Measurements from ENCODE around the gene CCT2. TPM values are rescaled to one million over a fixed set of nuclear protein-coding genes. Genes with fewer than 3 reads are reported as not detected.
"Not testable (repeated sequence)": the region's sequence is repeated elsewhere in the genome, so short reads cannot be mapped to it uniquely, and the experiment has no call there.

Gene CCT2
- total RNA-seq, 4 donors from 2014 or later = 49.4 to 86.4 (median 61.1) TPM

DNA sequence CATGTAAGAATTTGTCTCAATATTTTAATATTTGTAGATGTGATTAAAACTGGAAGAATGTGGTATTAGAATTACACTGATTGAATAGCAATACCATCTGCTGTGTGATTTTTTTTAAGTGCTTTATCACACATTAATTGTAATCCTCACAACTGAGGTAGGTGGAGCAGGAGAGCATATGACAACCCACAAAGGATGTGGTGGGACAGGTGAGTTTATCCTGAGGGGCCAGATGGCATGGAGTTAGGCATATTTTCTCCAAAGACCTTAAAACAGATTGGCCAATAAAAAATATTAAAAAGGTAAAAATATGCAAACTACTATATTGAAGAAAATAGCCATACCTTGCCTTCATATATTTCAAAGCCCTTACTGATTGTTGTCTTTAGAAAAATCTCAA lies 17.7 kb downstream of the CCT2 start:
- DNase-seq (ENCODE audit: low spot score in 2 of 2) = no peak
- intact Hi-C loops (cut with DNase I; ENCODE audit: low total_unique reads) = no loop called here
- H3K4me3 ChIP-seq (ENCODE audit: low read depth, poor library complexity, severe bottlenecking) = no peak overlapping the region
- TF ChIP-seq POLR2A (IDR thresholded peaks at IDR 0.05) = no peak
- TF ChIP-seq, protein P1, sequence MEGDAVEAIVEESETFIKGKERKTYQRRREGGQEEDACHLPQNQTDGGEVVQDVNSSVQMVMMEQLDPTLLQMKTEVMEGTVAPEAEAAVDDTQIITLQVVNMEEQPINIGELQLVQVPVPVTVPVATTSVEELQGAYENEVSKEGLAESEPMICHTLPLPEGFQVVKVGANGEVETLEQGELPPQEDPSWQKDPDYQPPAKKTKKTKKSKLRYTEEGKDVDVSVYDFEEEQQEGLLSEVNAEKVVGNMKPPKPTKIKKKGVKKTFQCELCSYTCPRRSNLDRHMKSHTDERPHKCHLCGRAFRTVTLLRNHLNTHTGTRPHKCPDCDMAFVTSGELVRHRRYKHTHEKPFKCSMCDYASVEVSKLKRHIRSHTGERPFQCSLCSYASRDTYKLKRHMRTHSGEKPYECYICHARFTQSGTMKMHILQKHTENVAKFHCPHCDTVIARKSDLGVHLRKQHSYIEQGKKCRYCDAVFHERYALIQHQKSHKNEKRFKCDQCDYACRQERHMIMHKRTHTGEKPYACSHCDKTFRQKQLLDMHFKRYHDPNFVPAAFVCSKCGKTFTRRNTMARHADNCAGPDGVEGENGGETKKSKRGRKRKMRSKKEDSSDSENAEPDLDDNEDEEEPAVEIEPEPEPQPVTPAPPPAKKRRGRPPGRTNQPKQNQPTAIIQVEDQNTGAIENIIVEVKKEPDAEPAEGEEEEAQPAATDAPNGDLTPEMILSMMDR (IDR thresholded peaks at IDR 0.05) = no peak

GRCh38 chr12:69603556-69603955 lies 18.3 kb downstream of the CCT2 start:
- intact Hi-C loops (cut with DNase I; ENCODE audit: low total_unique reads); H3K4me3 ChIP-seq (ENCODE audit: low read depth, poor library complexity, severe bottlenecking); DNase-seq (ENCODE audit: low spot score in 2 of 2): not testable (repeated sequence)
- WGBS, 2 donors = 95 to 99% methylated on average over 6 of the region's 6 CpGs

DNA sequence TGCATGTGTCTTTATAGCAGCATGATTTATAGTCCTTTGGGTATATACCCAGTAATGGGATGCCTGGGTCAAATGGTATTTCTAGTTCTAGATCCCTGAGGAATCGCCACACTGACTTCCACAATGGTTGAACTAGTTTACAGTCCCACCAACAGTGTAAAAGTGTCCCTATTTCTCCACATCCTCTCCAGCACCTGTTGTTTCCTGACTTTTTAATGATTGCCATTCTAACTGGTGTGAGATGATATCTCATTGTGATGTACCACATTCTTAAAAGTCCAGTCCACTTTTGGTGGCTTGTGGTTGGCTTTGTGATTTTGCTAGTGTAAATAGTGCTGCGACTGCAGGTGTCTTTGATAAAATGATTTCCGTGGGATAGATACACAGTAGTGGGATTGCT lies 19.0 kb downstream of the CCT2 start:
- intact Hi-C loops (cut with DNase I; ENCODE audit: low total_unique reads); H3K4me3 ChIP-seq (ENCODE audit: low read depth, poor library complexity, severe bottlenecking); DNase-seq (ENCODE audit: low spot score in 2 of 2): not testable (repeated sequence)
- 88 to 89% methylated on average over 2 to 3 of the region's 3 CpGs for WGBS, 2 donors

- WGBS, 2 donors = 56 to 57% methylated on average over 2 of the region's 2 CpGs
- no peak overlapping the region for H3K4me3 ChIP-seq (ENCODE audit: low read depth, poor library complexity, severe bottlenecking)
- TF ChIP-seq, protein P1 (IDR thresholded peaks at IDR 0.05) = no peak
- no peak for TF ChIP-seq POLR2A (IDR thresholded peaks at IDR 0.05)
- DNase-seq (ENCODE audit: low spot score in 2 of 2) = no peak
- intact Hi-C loops (cut with DNase I; ENCODE audit: low total_unique reads) = no loop called here
Measured at GRCh38 chr12:69608114-69608513, 22.9 kb downstream of the CCT2 start.

GRCh38 chr12:69610126-69610525 lies 24.9 kb downstream of the CCT2 start:
- DNase-seq (ENCODE audit: low spot score in 2 of 2) = no peak
- H3K4me3 ChIP-seq (ENCODE audit: low read depth, poor library complexity, severe bottlenecking) = no peak overlapping the region
- intact Hi-C loops (cut with DNase I; ENCODE audit: low total_unique reads) = no loop called here
- TF ChIP-seq, protein P1 (IDR thresholded peaks at IDR 0.05) = no peak
- no peak for TF ChIP-seq POLR2A (IDR thresholded peaks at IDR 0.05)
- WGBS, 2 donors = 88 to 98% methylated on average over 14 to 15 of the region's 15 CpGs

- TF ChIP-seq POLR2A (IDR thresholded peaks at IDR 0.05) = no peak
- TF ChIP-seq, protein P1 (IDR thresholded peaks at IDR 0.05) = no peak
- H3K4me3 ChIP-seq (ENCODE audit: low read depth, poor library complexity, severe bottlenecking) = no peak within 1 kb of the TSS
- intact Hi-C loops (cut with DNase I; ENCODE audit: low total_unique reads) = no loop called here
- DNase-seq (ENCODE audit: low spot score in 2 of 2) = no peak
- WGBS, 2 donors = 93 to 98% methylated on average over 11 of the region's 11 CpGs
Measured at GRCh38 chr12:69610729-69611128, 25.5 kb downstream of the CCT2 start, which contains the start of gene LRRC10. Gene LRRC10 (minus strand): TSS chr12:69610907. CDS start chr12:69610838, 69 bp downstream.

DNA sequence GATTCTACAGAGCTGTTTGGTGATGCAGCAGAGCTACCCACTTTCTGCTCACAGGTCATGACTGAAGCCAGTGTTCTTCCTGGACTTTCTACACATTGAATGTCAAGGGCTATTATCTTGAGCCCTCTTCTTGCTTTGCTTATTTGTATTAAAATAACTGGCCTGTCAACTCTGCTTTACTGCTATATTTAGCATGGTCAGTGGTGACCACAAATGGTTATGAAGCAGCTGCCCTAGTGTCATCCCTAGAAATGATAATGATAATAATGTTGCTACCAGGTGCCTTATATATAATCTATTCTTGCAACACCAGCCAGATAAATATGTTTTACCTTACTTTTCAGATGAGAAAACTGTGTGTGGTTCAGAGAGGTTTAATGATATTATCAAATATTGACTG lies 28.1 kb downstream of the CCT2 start:
- TF ChIP-seq, protein P1 (IDR thresholded peaks at IDR 0.05) = no peak
- TF ChIP-seq POLR2A (IDR thresholded peaks at IDR 0.05) = no peak
- DNase-seq (ENCODE audit: low spot score in 2 of 2) = no peak
- no peak overlapping the region for H3K4me3 ChIP-seq (ENCODE audit: low read depth, poor library complexity, severe bottlenecking)
- intact Hi-C loops (cut with DNase I; ENCODE audit: low total_unique reads) = no loop called here

Measured in lower leg skin (tissue), 4 donors.